Hepatocyte (in vitro differentiated cells): ENCODE measurements around the gene MRPL24.

Experiments
- CTCF ChIP-seq: fragments of 200-600 bp; sonication (generic); IDR thresholded peaks from 2 replicates; pipeline ENCODE4 v1.5.1; 2016; ENCODE audit warnings: antibody characterized with exemption, mild to moderate bottlenecking; ENCODE audit not compliant: poor library complexity
- EZH2phosphoT487 ChIP-seq: fragments of 200-600 bp; sonication (generic); IDR thresholded peaks from one replicate; pipeline ENCODE4 v1.6.1; 2018; ENCODE audit warnings: antibody characterized with exemption, mild to moderate bottlenecking, low read depth, moderate library complexity; ENCODE audit not compliant: unreplicated experiment, severe bottlenecking

- TF ChIP-seq CTCF (no peak), EZH2phosphoT487 (no peak)
Measured at GRCh38 chr1:156703741-156704140, 37.1 kb downstream of the MRPL24 start.
